ENCODE data around the gene NPR1.
A peak's percentile ranks its signal among the peaks of the same experiment; 100 is the strongest.
"Not testable (repeated sequence)": the region's sequence is repeated elsewhere in the genome, so short reads cannot be mapped to it uniquely, and the experiment has no call there.

Gene NPR1

GRCh38 chr1:153661111-153661708, 17.3 kb upstream of the NPR1 start:
- Mint-ChIP-seq H3K27me3 (no peaks in the 10 kb centered on the region), H3K36me3 (ENCODE audit: low read depth) (peaks cover 14% of the 10 kb centered on the region), H3K27ac (peak overlapping the region; percentile 68), H3K9me3 (no peaks in the 10 kb centered on the region), H3K4me1 (ENCODE audit: low read depth) (peaks cover 18% of the 10 kb centered on the region), H3K4me3 (no peak overlapping the region)
- no peak for DNase-seq

DNA sequence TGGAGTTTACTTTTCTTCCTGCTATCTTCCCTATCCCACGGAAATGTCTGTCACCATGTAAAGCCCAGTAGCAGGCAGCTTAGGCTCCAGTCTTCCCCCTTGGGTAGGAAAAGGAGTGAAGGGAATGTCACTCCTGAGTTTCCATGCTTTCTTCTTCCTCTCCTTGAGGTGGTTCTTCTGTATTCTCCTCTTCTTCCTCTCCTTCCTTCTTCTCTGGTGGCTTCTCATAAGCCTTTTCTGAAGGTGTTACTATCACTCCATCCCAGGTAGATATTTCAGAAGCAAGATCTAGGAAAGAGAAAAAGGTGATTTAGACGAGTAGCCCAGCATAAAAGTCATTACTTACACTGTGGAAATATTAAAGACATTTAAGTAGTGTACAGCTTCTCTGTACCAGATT, 16.2 kb upstream of the NPR1 start:
- H3K36me3 Mint-ChIP-seq (ENCODE audit: low read depth): peaks cover 14% of the 10 kb centered on the region
- peaks cover 20% of the 10 kb centered on the region for H3K4me1 Mint-ChIP-seq (ENCODE audit: low read depth)
- no peak for DNase-seq
- no peaks in the 10 kb centered on the region for H3K9me3 Mint-ChIP-seq
- peak overlapping the region; percentile 68 for H3K27ac Mint-ChIP-seq
- no peaks in the 10 kb centered on the region for H3K27me3 Mint-ChIP-seq
- no peak overlapping the region for H3K4me3 Mint-ChIP-seq

DNA sequence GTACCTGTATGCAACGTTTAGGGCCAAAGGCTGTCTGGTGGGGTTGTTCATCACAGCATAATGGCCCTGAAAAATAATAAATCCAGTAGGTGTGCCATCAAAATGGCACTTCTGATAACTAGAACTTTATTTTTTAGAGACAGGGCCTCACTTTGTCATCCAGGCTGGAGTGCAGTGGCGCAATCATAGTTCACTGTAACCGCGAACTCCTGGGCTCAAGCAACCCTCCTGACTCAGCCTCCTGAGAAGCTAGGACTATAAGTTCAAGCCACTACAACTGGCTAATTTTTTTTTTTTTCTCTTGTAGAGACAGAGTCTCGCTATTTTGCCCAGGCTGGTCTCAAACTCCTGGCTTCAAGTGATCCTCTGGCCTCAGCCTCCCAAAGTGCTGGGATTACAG, 15.3 kb upstream of the NPR1 start:
- no peak for DNase-seq
- Mint-ChIP-seq H3K36me3 (ENCODE audit: low read depth) (peaks cover 14% of the 10 kb centered on the region), H3K4me1 (ENCODE audit: low read depth) (peaks cover 26% of the 10 kb centered on the region), H3K4me3 (no peak overlapping the region), H3K27ac (peak overlapping the region; percentile 64), H3K27me3 (no peaks in the 10 kb centered on the region), H3K9me3 (no peaks in the 10 kb centered on the region)

DNA sequence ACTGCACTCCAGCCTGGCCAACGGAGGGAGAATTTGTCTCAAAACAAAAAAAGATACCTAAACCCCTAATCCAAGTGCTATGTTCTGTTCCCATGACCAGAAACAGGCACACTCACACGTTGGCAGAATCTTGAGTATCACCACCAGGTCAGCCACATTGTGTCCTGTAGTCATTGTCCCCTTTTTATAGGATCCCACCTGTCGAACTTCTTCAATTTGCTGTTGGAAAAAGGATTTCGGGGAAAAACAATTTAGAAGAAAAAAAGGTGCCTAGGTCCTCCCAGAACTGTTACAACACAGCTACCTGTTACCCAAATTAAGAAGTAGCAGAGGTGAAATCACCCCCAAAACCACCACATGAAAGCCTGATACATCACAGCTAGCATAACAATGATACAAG, 11.0 kb upstream of the NPR1 start:
- H3K9me3 Mint-ChIP-seq: no peaks in the 10 kb centered on the region
- H3K36me3 Mint-ChIP-seq (ENCODE audit: low read depth): no peaks in the 10 kb centered on the region
- H3K27ac Mint-ChIP-seq: no peak overlapping the region
- peak; percentile 20 for DNase-seq
- H3K4me3 Mint-ChIP-seq: no peak overlapping the region
- H3K27me3 Mint-ChIP-seq: no peaks in the 10 kb centered on the region
- H3K4me1 Mint-ChIP-seq (ENCODE audit: low read depth): peaks cover 38% of the 10 kb centered on the region

DNA sequence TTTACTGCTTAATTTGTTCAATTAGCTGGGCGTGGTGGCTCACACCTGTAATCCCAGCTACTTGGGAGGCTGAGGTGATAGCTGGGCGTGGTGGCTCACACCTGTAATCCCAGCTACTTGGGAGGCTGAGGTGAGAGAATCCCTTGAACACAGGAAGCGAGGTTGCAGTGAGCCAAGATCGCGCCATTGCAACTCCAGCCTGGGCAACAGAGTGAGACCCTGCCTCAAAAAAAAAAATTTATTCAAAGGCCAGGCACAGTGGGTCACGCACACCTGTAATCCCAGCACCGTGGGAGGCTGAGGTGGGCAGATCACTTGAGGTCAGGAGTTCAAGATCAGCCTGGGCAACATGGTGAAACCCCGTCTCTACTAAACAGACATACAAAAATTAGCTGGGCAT, 9.8 kb upstream of the NPR1 start:
- not testable (repeated sequence) for H3K27ac Mint-ChIP-seq; H3K9me3 Mint-ChIP-seq; H3K36me3 Mint-ChIP-seq (ENCODE audit: low read depth); H3K27me3 Mint-ChIP-seq; H3K4me3 Mint-ChIP-seq
- H3K4me1 Mint-ChIP-seq (ENCODE audit: low read depth): peaks cover 40% of the 10 kb centered on the region
- peak; percentile 16 for DNase-seq

GRCh38 chr1:153669606-153670005, 8.9 kb upstream of the NPR1 start:
- no peaks in the 10 kb centered on the region for H3K9me3 Mint-ChIP-seq
- no peaks in the 10 kb centered on the region for H3K27me3 Mint-ChIP-seq
- peaks cover 40% of the 10 kb centered on the region for H3K4me1 Mint-ChIP-seq (ENCODE audit: low read depth)
- DNase-seq: no peak
- no peak overlapping the region for H3K4me3 Mint-ChIP-seq
- H3K36me3 Mint-ChIP-seq (ENCODE audit: low read depth): no peaks in the 10 kb centered on the region
- H3K27ac Mint-ChIP-seq: no peak overlapping the region

GRCh38 chr1:153670257-153670858, 8.1 kb upstream of the NPR1 start:
- Mint-ChIP-seq H3K27me3 (no peaks in the 10 kb centered on the region), H3K36me3 (ENCODE audit: low read depth) (no peaks in the 10 kb centered on the region), H3K27ac (no peak overlapping the region), H3K9me3 (no peaks in the 10 kb centered on the region), H3K4me3 (no peak overlapping the region), H3K4me1 (ENCODE audit: low read depth) (peaks cover 38% of the 10 kb centered on the region)
- DNase-seq: no peak

DNA sequence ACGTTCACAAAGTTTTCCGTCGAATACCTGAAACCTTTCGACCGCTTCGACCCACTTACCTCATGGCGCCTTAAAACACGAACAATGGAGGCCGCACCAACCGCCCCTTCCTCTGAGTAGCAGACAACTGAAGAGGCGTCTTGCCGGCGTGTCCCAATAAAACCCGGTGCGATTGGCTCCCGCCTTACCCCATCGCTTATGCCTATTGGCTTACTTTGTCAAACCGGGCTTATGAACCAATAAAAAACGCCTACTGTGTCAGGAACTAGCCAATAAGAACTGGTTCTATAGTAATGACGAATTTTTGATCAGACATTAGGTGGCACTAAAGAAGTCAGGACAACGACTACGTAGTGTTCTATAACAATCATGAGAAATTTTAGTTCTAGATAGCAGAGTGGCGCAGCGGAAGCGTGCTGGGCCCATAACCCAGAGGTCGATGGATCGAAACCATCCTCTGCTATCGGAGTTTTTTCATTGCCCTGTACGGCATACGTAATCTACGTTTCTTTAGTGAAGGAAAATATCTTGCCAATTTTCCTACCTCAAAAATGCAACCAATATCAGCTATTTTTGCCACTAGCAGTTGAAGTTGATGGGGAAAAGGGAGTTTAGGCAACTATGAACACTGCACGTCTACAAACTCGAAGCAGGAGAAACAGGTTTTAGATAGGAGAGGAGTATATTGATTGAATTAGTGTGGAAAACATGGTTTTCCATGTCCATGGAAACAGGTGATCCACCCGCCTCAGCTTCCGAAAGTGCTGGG, 7.4 kb upstream of the NPR1 start, which contains the start of gene ILF2:
Gene ILF2, minus strand, starts transcription at position 135 of the 769 bp plus-strand sequence. Its CDS starts 71 bp downstream, at position 64.
- no peaks in the 10 kb centered on the region for H3K36me3 Mint-ChIP-seq (ENCODE audit: low read depth)
- no peaks in the 10 kb centered on the region for H3K9me3 Mint-ChIP-seq
- DNase-seq: peak; percentile 94
- H3K27me3 Mint-ChIP-seq: no peaks in the 10 kb centered on the region
- no peak within 1 kb of the TSS for H3K27ac Mint-ChIP-seq
- H3K4me3 Mint-ChIP-seq: no peak within 1 kb of the TSS
- H3K4me1 Mint-ChIP-seq (ENCODE audit: low read depth): peaks cover 36% of the 10 kb centered on the region

GRCh38 chr1:153671628-153672353, 6.7 kb upstream of the NPR1 start:
- H3K9me3 Mint-ChIP-seq; H3K27ac Mint-ChIP-seq; H3K36me3 Mint-ChIP-seq (ENCODE audit: low read depth); H3K27me3 Mint-ChIP-seq; H3K4me3 Mint-ChIP-seq: not testable (repeated sequence)
- DNase-seq: peak; percentile 77
- peaks cover 36% of the 10 kb centered on the region for H3K4me1 Mint-ChIP-seq (ENCODE audit: low read depth)

DNA sequence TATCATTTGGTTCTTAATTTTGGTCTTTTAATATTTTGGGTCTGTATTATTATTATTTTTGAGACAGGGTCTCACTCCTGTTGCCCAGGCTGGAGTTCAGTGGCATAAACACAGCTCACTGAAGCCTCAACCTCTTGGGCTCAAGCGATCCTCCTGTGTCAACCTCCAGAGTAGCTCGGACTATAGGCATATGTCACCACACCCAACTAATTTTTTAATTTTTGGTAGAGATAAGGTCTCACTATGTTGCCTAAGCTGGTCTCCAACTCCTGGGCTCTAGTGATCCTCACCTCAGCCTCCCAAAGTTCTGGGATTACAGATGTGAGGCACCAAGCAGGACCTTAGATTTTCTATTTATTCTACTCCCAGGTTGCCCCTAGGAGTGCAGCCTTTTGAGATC, 5.0 kb upstream of the NPR1 start:
- no peak overlapping the region for H3K4me3 Mint-ChIP-seq
- no peaks in the 10 kb centered on the region for H3K9me3 Mint-ChIP-seq
- DNase-seq: no peak
- H3K36me3 Mint-ChIP-seq (ENCODE audit: low read depth): no peaks in the 10 kb centered on the region
- H3K27me3 Mint-ChIP-seq: peaks cover 20% of the 10 kb centered on the region
- H3K4me1 Mint-ChIP-seq (ENCODE audit: low read depth): peaks cover 35% of the 10 kb centered on the region
- H3K27ac Mint-ChIP-seq: no peak overlapping the region

GRCh38 chr1:153677718-153678518, 570 bp upstream of the NPR1 start:
- Mint-ChIP-seq H3K27ac (no peak overlapping the region), H3K9me3 (no peaks in the 10 kb centered on the region), H3K4me3 (peak overlapping the region; percentile 71), H3K36me3 (ENCODE audit: low read depth) (no peaks in the 10 kb centered on the region), H3K27me3 (peaks cover 47% of the 10 kb centered on the region), H3K4me1 (ENCODE audit: low read depth) (peaks cover 24% of the 10 kb centered on the region)
- peak; percentile 67 for DNase-seq

DNA sequence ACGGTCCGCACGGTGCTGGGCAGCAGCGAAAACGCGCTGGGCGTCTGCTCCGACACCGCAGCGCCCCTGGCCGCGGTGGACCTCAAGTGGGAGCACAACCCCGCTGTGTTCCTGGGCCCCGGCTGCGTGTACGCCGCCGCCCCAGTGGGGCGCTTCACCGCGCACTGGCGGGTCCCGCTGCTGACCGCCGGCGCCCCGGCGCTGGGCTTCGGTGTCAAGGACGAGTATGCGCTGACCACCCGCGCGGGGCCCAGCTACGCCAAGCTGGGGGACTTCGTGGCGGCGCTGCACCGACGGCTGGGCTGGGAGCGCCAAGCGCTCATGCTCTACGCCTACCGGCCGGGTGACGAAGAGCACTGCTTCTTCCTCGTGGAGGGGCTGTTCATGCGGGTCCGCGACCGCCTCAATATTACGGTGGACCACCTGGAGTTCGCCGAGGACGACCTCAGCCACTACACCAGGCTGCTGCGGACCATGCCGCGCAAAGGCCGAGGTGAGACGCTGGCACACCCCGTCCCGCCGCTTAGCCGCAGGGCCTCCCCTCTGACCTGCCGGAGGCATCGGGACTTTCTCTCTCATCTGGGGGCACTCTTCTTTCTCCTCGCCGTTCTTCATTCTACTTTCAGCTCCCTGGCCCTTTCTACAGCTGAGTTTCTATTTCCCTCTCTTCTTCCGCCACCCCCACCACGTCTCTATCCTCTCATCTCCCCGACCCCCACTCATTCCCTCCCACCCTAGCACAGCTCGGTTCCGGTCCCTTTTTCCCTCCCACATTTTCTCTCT, 1.0 kb downstream of the NPR1 start:
- Mint-ChIP-seq H3K27ac (no peak overlapping the region), H3K9me3 (no peaks in the 10 kb centered on the region), H3K4me1 (ENCODE audit: low read depth) (peaks cover 22% of the 10 kb centered on the region), H3K27me3 (peaks cover 53% of the 10 kb centered on the region), H3K4me3 (peak overlapping the region; percentile 60), H3K36me3 (ENCODE audit: low read depth) (no peaks in the 10 kb centered on the region)
- peak; percentile 63 for DNase-seq

DNA sequence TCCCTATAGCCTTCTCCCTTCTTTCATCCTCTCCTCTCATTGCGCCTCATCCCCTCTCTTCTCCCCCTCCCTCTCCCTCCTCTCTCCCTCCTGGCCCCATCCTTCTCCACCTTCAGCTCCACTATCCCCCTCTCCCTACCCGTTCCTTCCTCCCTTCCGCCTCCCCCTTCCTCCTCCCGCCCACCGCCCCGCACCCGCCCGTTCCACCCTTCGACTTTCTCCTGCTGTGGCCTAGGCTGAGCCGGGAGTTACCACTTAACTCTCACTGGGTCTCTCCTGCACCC, 1.6 kb downstream of the NPR1 start:
- H3K4me3 Mint-ChIP-seq: no peak overlapping the region
- DNase-seq: no peak
- no peaks in the 10 kb centered on the region for H3K9me3 Mint-ChIP-seq
- H3K27ac Mint-ChIP-seq: no peak overlapping the region
- H3K36me3 Mint-ChIP-seq (ENCODE audit: low read depth): no peaks in the 10 kb centered on the region
- H3K4me1 Mint-ChIP-seq (ENCODE audit: low read depth): peaks cover 22% of the 10 kb centered on the region
- peaks cover 53% of the 10 kb centered on the region for H3K27me3 Mint-ChIP-seq

DNA sequence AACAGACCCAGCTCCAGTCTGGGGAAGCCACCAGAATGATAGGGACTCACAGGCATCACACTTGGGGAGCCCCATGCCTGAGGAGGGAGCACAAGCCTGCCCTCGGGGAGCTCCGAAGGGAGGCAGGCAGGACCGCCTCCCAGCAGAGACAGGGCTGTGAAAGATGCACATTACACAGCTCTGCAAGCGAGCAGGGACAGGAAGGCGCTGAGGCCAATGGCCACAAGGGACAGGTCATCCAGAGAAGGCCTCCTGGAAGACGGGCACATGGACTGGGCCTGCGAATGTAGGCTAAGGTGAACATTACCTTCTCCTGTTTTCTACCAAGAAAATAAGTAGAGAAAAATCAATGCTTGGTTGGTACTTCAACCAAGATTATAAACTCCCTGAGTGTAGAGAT, 4.2 kb downstream of the NPR1 start:
- Mint-ChIP-seq H3K4me3 (no peak overlapping the region), H3K4me1 (ENCODE audit: low read depth) (peaks cover 17% of the 10 kb centered on the region), H3K9me3 (no peaks in the 10 kb centered on the region), H3K36me3 (ENCODE audit: low read depth) (no peaks in the 10 kb centered on the region), H3K27ac (no peak overlapping the region), H3K27me3 (peaks cover 43% of the 10 kb centered on the region)
- DNase-seq: no peak
